Activated CD4-positive, alpha-beta T cell treated with anti-CD3 and anti-CD28 coated beads, Interleukin-2, Interleukin-6, amounts not matched to agents 100 ng/mL and 50 ng/mL, durations not matched to agents 16 hours and 8 hours (primary cell): ENCODE results near the gene ELP5.

Experiments
- DNase-seq: peaks from one replicate; pipeline ENCODE4 v3.0.0-alpha.2; 2020

Gene ELP5

DNA sequence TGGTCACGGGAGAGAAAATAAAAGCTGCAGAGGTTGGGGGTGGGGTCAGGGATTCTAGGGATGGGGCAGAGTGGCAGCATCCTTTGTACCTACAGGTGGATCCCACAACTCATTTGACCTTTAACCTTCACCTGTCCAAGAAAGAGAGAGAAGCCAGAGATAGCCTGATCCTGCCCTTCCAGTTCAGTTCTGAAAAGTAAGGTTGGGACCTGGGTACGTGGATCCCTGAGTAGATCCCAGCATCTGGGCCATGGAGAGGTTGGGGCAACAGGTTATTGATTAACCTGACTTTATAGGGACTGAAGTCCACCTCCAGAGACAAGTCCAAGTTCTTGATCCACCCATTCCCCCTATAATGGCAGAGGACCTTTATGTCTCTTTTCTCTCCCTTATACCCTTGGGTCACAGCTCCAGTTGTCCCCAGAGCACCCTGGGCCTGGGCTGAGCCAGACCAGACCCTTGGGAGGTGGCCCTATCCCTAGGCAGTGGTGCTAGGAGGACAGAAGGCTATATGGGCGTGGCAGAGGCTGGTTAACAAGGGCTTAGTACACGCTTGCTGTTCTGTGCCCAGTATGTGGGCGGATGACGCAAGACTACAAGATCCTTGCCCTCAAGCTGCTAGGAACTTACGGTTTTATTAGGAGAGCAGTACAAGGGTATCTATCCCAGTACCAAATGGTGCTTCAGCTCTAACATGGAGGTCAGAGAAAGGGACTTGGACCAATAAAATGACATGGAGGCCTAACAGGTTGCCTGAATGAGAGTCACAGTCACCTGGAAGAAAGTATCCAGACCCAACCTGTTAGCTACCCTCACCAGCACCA is 6.9 kb downstream of the ELP5 start:
- peak; percentile 18 for DNase-seq

GRCh38 chr17:7259555-7259889 is 7.5 kb downstream of the ELP5 start:
- no peak for DNase-seq

DNA sequence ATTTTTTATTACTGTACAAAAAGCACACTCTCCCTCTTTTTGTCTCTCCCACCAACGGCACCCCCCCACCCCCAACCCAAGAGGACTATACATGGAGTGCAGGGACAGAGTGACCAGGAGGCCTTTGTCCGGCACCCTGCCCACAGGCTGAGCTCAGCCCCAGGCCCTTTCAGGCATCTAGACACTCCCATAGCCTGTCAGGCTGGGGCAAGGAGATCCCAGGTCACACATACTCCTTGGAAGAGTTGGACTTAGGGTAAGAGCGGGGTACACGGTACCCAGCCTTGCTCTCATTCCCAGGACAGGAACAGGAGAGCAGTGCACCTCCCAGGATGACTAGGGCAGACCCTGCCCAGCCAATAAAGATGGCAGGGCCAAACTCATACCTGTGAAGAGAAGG is 8.1 kb downstream of the ELP5 start:
- DNase-seq = no peak

- peak; percentile 39 for DNase-seq
Measured at GRCh38 chr17:7260651-7261378, 8.8 kb downstream of the ELP5 start.

DNA sequence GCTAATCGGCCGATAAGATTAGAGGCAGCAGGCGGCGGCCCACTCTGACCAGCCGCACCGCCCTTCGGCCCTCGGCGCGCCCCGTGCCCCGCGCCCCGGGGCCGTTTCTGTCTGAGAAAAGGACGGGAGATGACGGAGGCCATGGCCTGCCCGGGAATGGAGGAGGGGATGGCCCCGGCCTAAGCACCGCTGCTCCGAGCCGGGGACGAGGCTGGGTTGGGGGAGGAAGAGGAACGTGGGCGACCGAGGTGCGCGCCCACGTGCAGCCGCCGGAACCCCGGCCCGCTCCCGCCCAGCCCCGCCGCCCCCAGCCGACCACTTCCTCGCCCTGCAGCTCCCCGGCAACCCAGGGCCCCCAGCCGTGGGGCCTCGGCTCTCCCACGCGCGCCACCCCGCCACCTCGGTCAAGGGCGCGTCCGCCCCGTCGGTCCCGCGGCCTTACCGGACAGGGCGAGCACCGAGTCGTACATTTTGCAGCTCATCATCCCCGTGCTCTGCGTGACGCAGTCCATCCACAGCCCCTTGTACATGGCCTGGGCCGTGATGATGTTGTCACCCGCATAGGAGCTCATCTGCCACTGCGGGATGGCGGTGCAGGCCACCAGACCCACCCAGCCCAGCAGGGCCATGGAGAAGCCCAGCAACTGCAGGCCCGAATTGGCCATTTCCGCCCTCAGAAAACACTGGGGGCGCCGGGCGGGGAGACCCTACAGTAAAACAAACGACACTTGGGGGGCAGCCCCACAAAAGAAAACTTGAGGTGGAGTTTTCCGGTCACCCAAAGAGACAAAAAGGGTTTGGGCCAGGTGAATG is 9.6 kb downstream of the ELP5 start:
- peak; percentile 17 for DNase-seq

- DNase-seq = no peak
Measured at GRCh38 chr17:7262192-7262934, 10.3 kb downstream of the ELP5 start, which contains the start of gene CLDN7. CLDN7 (minus strand) TSS chr17:7262478; CDS start chr17:7262043, 435 bp downstream.

DNA sequence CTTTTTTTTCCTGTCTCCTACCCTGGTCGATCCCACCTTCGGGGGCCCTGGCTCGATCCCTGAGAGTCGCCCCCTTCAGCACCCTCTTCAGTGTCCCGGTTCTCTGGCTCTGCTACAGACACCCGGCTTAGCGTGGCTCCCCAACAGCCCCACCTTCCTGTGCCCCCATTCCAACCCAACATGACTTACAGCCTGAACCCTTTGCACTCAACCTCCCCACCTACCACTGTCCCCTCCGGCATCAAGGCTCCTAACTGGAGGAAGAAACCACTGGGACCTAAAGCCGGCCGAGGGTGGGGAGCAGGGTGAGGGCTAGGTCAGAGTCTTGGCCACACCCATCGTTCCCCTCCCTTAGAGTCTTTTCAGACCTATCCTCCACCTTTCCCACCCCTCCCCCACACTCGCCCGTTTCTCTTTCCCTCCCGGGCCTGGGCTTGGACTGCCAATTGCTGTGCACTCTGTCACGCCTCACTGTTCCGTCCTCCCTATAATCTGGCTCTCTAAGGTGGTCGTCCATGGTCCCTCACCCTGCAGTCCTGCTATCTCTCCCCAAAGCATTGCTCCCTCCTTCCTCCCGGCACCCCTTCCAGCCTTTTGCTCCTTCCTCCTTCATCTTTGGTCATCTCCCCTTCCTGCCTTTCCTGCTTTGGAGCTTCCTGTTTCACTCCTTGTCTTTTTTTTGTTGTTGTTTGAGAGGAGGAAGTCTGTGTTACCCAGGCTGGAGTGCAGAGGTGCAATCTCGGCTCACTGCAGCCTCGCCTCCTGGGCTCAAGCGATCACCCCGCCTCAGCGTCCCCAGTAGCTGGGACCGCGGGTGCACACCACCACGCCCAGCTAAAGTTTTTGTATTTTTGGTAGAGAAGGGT is 11.2 kb downstream of the ELP5 start:
- no peak for DNase-seq

GRCh38 chr17:7263801-7264078 is 11.7 kb downstream of the ELP5 start:
- no peak for DNase-seq

GRCh38 chr17:7266784-7267183 is 14.8 kb downstream of the ELP5 start:
- no peak for DNase-seq

GRCh38 chr17:7279448-7279847 is 27.4 kb downstream of the ELP5 start:
- DNase-seq = no peak

DNA sequence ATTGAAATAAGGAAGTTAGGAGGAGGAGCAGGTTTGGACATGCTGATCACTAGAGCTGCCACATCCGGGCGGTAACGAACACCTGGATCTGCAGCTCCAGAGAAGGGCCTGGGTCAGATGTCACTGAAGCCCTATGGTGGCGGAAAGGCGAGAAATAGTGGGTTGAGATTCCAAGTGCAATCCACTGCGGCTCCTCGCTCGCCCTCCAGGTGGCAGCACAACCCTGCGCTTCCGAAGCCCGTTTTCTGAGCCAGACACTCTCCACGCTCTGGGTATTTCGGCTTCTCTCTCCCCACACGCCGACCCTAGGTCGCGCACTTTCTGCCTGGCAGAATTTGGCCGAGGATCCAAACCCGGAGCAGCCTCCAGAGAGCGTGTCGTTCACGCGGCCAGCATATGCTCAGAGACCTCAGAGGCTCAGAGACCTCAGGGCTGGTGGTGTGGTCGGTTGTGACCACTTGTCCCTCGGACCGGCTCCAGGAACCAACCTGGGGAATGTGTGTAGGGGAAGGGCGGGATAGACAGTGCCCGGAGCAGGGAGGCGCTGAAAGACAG is 28.6 kb downstream of the ELP5 start:
- peak; percentile 83 for DNase-seq

DNA sequence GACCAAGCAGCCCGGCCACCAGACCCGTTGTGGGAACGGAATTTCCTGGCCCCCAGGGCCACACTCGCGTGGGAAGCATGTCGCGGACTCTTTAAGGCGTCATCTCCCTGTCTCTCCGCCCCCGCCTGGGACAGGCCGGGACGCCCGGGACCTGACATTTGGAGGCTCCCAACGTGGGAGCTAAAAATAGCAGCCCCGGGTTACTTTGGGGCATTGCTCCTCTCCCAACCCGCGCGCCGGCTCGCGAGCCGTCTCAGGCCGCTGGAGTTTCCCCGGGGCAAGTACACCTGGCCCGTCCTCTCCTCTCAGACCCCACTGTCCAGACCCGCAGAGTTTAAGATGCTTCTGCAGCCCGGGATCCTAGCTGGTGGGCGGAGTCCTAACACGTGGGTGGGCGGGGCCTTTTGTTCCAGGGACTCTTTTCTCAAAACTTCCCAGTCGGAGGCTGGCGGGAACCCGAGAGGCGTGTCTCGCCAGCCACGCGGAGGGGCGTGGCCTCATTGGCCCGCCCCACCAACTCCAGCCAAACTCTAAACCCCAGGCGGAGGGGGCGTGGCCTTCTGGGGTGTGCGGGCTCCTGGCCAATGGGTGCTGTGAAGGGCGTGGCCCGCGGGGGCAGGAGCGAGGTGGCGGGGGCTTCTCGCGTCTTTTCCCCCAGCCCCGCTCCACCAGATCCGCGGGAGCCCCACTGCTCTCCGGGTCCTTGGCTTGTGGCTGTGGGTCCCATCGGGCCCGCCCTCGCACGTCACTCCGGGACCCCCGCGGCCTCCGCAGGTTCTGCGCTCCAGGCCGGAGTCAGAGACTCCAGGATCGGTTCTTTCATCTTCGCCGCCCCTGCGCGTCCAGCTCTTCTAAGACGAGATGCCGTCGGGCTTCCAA is 29.3 kb downstream of the ELP5 start, which contains the start of gene SLC2A4:
Gene SLC2A4, plus strand, starts transcription at position 645 of the 879 bp plus-strand sequence. Its CDS starts 217 bp downstream, at position 862.
- DNase-seq = peak; percentile 92

DNA sequence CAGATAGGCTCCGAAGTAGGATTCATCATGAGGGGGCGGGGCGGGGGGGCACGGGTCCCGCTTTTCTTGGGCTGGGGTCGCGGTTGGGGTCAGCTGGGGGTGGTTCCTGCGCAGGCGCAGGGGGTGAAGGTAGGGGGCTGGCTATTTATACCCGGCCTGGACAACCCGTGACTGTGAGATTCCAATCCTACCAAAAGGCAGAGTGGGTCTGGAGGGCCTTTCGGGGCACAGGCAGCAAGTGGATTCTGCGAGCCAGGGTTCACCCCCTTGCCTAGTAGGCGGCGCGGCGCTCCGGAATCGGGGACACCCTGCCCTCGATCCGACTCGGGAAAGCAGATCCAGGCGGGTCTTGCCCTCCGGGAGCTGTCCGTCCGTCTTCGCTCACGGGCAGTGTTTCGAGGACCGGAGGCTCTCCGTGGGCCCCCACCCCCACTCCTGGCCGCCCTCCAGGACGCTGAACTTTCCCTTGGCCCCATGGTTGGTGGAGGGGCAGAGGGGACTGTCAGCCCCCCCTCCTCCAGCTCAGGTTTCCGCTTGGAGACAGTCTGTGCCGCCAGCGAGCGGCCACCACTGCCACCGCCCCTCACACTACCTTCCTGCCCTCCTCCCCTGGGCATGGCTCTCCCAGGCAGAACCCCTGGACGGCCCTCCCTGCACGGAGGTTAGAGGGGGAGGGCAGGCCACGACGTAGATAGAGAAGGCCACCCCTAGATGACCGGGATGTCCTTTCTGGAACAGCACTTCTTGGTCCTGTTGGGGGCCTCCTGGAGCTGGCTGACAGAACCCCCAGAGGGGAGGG is 30.1 kb downstream of the ELP5 start:
- DNase-seq = no peak

DNA sequence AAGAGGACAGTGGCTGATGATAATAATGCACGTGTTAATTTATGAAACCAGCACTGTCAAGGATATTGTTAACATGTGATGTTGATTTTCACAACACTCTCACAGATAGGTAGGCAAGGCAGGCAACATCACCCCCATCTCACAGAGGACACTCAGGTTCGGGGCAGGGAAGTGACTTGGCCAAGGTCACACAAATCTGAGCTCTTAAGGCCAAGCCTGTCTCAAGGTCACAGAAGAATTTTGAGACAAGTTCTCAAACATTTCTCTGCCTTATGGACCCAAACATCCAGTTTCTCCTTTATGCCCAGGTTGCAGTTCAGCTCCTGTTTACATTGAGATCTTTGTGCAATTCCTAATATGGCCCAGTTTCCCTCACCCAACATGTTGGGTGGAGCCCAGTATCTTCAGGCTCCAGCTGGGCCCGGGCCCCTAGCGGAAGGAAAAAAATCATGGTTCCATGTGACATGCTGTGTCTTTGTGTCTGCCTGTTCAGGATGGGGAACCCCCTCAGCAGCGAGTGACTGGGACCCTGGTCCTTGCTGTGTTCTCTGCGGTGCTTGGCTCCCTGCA is 30.8 kb downstream of the ELP5 start:
- DNase-seq = no peak

- no peak for DNase-seq
Measured at GRCh38 chr17:7283471-7284216, 31.6 kb downstream of the ELP5 start.

DNA sequence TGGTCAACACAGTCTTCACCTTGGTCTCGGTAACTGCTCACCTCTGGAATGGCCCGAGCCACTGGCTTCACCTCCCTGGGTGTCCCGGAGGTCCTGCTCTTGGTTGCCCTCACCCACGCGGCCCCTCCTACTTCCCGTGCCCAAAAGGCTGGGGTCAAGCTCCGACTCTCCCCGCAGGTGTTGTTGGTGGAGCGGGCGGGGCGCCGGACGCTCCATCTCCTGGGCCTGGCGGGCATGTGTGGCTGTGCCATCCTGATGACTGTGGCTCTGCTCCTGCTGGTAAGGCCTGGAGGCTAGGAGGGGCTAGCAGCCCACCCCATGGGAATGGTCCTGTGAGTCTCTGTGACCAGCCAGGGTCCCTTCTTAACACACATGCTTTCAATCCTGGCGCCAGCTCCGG is 32.9 kb downstream of the ELP5 start:
- DNase-seq = no peak

DNA sequence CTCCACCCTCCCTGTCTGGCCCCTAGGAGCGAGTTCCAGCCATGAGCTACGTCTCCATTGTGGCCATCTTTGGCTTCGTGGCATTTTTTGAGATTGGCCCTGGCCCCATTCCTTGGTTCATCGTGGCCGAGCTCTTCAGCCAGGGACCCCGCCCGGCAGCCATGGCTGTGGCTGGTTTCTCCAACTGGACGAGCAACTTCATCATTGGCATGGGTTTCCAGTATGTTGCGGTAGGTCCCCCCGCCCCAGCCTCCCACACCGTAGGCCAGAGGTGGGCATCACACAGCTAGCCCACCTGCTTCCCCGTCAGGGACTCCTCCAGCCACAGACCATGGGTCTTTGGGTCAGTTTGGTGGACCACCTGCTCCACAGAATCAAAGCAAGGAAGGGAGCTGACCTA is 33.7 kb downstream of the ELP5 start:
- DNase-seq = no peak

DNA sequence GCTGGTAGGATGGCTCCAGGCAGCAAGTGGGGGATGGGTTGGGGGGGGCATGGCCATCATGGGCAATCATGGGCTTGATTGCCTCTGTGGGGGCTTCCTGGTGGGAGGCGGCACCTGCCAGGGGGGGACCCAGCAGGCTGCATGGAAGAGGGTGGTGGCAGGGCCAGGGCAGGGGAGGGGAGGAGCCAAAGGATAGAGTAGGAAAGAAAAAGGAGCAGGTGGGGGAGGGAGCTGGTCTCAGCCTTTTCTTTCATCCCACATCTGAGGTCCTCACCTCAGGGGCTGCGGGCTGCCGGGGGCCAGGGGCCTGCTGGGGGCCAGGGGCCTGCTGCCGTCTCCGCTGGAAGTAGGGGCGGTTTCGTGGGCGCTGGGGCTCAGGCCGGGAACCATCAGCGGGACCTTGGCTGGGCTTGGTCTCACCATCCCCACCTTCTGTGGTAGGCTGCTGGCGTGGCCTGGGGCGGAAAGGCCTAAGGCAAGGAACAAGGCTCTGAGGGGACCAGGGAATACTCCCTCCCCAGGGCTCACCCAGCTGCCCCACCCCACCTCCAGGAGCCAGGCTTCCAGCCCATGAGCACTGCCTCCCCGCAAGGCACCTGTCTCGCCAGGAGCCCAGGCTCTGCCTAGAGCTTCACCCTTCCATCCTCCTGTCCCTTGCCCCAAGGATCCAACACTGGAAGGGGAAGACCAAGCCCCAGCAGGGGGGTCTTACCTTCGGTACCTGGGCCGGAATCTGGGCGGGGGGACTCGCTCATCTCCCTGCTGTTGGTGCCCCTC is 37.4 kb downstream of the ELP5 start:
- DNase-seq = no peak
